HUES48 (cell line): ENCODE results near the gene FBXW4.

Source experiments
- H3K27ac ChIP-seq: one replicate; pipeline ENCODE4 v1.7.0; 2013; ENCODE audit warnings: low read depth, low read length, inconsistent platforms
- H3K27me3 ChIP-seq: 2 replicates; pipeline ENCODE4 v1.6.1; 2013; ENCODE audit warnings: mild to moderate bottlenecking, low read length; ENCODE audit not compliant: control insufficient read depth, insufficient read depth
- H3K36me3 ChIP-seq: 2 replicates; pipeline ENCODE4 v1.6.1; 2013; ENCODE audit warnings: low read length; ENCODE audit not compliant: control insufficient read depth, insufficient read depth
- H3K4me1 ChIP-seq: 2 replicates; pipeline ENCODE4 v1.6.1; 2013; ENCODE audit warnings: mild to moderate bottlenecking, low read length; ENCODE audit not compliant: control insufficient read depth, insufficient read depth
- H3K4me3 ChIP-seq: 2 replicates; pipeline ENCODE4 v1.5.1; 2013; ENCODE audit warnings: mild to moderate bottlenecking, low read depth, low read length
- H3K9ac ChIP-seq: 2 replicates; pipeline ENCODE4 v1.6.1; 2013; ENCODE audit warnings: mild to moderate bottlenecking, low read depth, low read length, moderate library complexity
- H3K9me3 ChIP-seq: 2 replicates; pipeline ENCODE4 v1.6.1; 2013; ENCODE audit warnings: low read length; ENCODE audit not compliant: control insufficient read depth, insufficient read depth

FBXW4 gene

GRCh38 chr10:101682172-101682825 is 12.7 kb downstream of the FBXW4 start:
- Histone ChIP-seq H3K4me3 (no peak overlapping the region), H3K4me1 (peaks cover 6% of the 10 kb centered on the region; the same call in 1 of the 2 replicates), H3K9me3 (peaks cover 3% of the 10 kb centered on the region; the same call in 1 of the 2 replicates), H3K27ac (no peak overlapping the region), H3K36me3 (peaks cover 3% of the 10 kb centered on the region; the same call in 1 of the 2 replicates), H3K27me3 (no peaks in the 10 kb centered on the region), H3K9ac (no peak overlapping the region)

GRCh38 chr10:101676565-101676964 is 18.4 kb downstream of the FBXW4 start:
- no peak overlapping the region for H3K9ac ChIP-seq
- H3K27me3 ChIP-seq = no peaks in the 10 kb centered on the region
- H3K4me3 ChIP-seq = no peak overlapping the region
- H3K27ac ChIP-seq = no peak overlapping the region
- peaks cover 15% of the 10 kb centered on the region; the same call in 1 of the 2 replicates for H3K9me3 ChIP-seq
- peaks cover 28% of the 10 kb centered on the region for H3K36me3 ChIP-seq
- no peaks in the 10 kb centered on the region for H3K4me1 ChIP-seq

- H3K4me3 ChIP-seq = no peak overlapping the region
- no peak overlapping the region for H3K27ac ChIP-seq
- peaks cover 42% of the 10 kb centered on the region for H3K36me3 ChIP-seq
- H3K4me1 ChIP-seq = no peaks in the 10 kb centered on the region
- H3K9me3 ChIP-seq = peaks cover 15% of the 10 kb centered on the region; the same call in 1 of the 2 replicates
- no peaks in the 10 kb centered on the region for H3K27me3 ChIP-seq
- no peak overlapping the region for H3K9ac ChIP-seq
These were observed 19.9 kb downstream of the FBXW4 start for GRCh38 chr10:101675115-101675514.

DNA sequence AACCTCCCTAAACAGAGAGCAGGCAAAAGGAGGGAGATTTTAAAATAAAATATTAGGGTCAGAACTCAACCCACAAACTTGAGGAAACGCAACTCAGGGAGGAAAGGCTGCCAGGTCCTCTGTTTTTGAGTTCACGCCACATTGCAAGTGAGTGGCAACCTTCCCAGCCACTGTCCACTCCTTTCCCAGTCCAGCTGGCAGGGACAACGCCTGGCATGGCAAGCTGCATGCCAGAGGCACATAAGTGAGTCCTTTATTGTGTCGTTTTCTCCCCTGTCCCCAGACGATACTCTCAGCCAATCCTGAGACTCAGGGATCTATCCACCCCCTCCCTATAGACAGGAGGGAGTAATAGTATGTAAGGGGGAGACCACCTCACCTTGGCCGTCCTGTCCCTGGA is 22.4 kb downstream of the FBXW4 start:
- H3K9ac ChIP-seq = no peak overlapping the region
- no peak overlapping the region for H3K27ac ChIP-seq
- peaks cover 61% of the 10 kb centered on the region for H3K36me3 ChIP-seq

DNA sequence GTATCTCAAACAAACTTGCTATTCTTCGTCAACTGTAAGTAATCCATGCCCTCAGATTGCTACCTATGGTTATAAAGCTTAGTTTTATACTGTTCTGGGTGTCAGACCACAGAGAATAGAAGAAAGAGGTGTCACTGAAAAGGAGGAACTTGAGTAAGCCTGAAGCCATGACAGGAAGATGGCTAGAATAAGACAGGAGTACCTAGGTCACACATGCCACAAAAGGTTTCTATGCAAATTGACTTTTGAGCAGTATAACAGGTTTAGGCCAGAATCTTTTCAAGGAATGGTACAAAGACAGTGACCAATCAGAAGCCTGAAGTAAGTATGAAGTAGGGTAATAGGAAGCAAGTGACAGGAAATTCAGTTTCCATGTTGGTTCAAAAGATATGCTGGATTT is 23.5 kb downstream of the FBXW4 start:
- Histone ChIP-seq H3K4me3 (no peak overlapping the region), H3K9ac (no peak overlapping the region), H3K9me3 (0 out of 2 replicates have a peak, but pooled peaks cover 4% of the 10 kb centered on the region), H3K4me1 (no peaks in the 10 kb centered on the region), H3K36me3 (peaks cover 65% of the 10 kb centered on the region), H3K27ac (no peak overlapping the region), H3K27me3 (no peaks in the 10 kb centered on the region)

More for the DNA sequence above, 22.4 kb downstream of the FBXW4 start:
- Histone ChIP-seq H3K27me3 (no peaks in the 10 kb centered on the region), H3K4me3 (no peak overlapping the region), H3K9me3 (peaks cover 15% of the 10 kb centered on the region; the same call in 1 of the 2 replicates), H3K4me1 (no peaks in the 10 kb centered on the region)

DNA sequence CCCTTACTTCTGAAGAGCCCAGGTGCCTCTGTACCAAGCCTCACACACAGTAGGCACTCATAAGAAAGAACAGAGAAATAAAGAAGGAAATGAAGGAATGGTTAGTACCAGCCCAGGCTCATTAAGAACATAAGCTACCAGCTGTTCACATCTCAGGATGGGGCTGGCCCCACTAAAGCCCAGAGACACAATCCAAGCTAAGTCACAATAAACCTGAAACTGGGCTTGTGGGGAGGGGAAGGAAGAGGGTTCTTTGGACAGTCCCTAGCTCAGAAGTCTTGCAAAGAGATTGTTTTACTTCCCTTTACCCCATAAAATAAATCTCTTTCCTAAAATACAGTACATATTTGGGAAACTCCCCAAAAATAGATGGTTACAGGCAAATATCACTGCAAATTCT is 24.3 kb downstream of the FBXW4 start:
- no peaks in the 10 kb centered on the region for H3K9me3 ChIP-seq
- H3K4me1 ChIP-seq = no peaks in the 10 kb centered on the region
- no peak overlapping the region for H3K27ac ChIP-seq
- no peak overlapping the region for H3K4me3 ChIP-seq
- no peaks in the 10 kb centered on the region for H3K27me3 ChIP-seq
- peaks cover 70% of the 10 kb centered on the region for H3K36me3 ChIP-seq
- H3K9ac ChIP-seq = no peak overlapping the region

DNA sequence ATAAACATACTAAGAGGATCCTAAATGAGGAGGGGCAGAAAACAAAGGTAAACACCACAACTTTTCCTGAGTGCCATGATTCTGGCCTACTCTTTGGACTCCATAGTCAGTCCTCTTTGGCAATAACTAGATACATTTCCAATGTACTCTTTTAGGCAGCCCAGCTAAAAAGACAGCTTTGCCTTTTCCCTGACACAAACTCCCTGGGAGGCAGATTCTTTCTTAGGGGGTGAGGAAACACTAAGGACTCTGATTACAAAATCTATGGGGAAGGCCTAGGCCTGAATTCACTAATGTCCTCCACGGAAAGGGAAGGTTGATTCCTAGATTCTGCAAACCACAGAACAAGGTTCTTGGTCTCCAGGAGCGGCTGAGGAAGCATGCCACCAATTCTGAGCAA is 25.8 kb downstream of the FBXW4 start:
- H3K9ac ChIP-seq = no peak overlapping the region
- no peaks in the 10 kb centered on the region for H3K9me3 ChIP-seq
- H3K4me1 ChIP-seq = no peaks in the 10 kb centered on the region
- H3K4me3 ChIP-seq = no peak overlapping the region
- H3K36me3 ChIP-seq = peaks cover 79% of the 10 kb centered on the region
- no peaks in the 10 kb centered on the region for H3K27me3 ChIP-seq
- no peak overlapping the region for H3K27ac ChIP-seq

GRCh38 chr10:101668566-101668965 is 26.4 kb downstream of the FBXW4 start:
- Histone ChIP-seq H3K9ac (no peak overlapping the region), H3K27ac (no peak overlapping the region), H3K36me3 (peaks cover 79% of the 10 kb centered on the region), H3K4me3 (no peak overlapping the region), H3K27me3 (no peaks in the 10 kb centered on the region), H3K4me1 (no peaks in the 10 kb centered on the region), H3K9me3 (no peaks in the 10 kb centered on the region)

GRCh38 chr10:101666083-101666482 is 28.9 kb downstream of the FBXW4 start:
- Histone ChIP-seq H3K4me3 (no peak overlapping the region), H3K36me3 (peaks cover 67% of the 10 kb centered on the region), H3K4me1 (peaks cover 1% of the 10 kb centered on the region; the same call in 1 of the 2 replicates), H3K9me3 (no peaks in the 10 kb centered on the region), H3K27ac (no peak overlapping the region), H3K27me3 (no peaks in the 10 kb centered on the region), H3K9ac (no peak overlapping the region)

- Histone ChIP-seq H3K9me3 (no peaks in the 10 kb centered on the region), H3K36me3 (peaks cover 57% of the 10 kb centered on the region), H3K9ac (no peak overlapping the region), H3K27ac (no peak overlapping the region), H3K4me3 (no peak overlapping the region), H3K27me3 (no peaks in the 10 kb centered on the region), H3K4me1 (peaks cover 17% of the 10 kb centered on the region)
These were observed 31.9 kb downstream of the FBXW4 start for GRCh38 chr10:101663097-101663496.

- no peak overlapping the region for H3K27ac ChIP-seq
- H3K36me3 ChIP-seq = peaks cover 34% of the 10 kb centered on the region
These were observed 34.7 kb downstream of the FBXW4 start for GRCh38 chr10:101660256-101660655.

More at GRCh38 chr10:101660256-101660655, 34.7 kb downstream of the FBXW4 start:
- no peaks in the 10 kb centered on the region for H3K9me3 ChIP-seq
- H3K27me3 ChIP-seq = no peaks in the 10 kb centered on the region
- H3K4me1 ChIP-seq = peaks cover 17% of the 10 kb centered on the region
- no peak overlapping the region for H3K9ac ChIP-seq
- no peak overlapping the region for H3K4me3 ChIP-seq
